GM18505 (cell line): Measurements from ENCODE around the gene MUC4.

Experiments used
- ATAC-seq: cut with Tn5 transposase; IDR thresholded peaks from one replicate; pipeline ENCODE4 v1.9.1; 2021; ENCODE audit not compliant: unreplicated experiment
- POLR2A ChIP-seq: IDR thresholded peaks from 4 replicates; pipeline ENCODE4 v1.6.1; 2011; ENCODE audit warnings: borderline replicate concordance; ENCODE audit not compliant: insufficient read depth, insufficient read length; ENCODE audit errors: extremely low read depth

MUC4 gene, protein sequence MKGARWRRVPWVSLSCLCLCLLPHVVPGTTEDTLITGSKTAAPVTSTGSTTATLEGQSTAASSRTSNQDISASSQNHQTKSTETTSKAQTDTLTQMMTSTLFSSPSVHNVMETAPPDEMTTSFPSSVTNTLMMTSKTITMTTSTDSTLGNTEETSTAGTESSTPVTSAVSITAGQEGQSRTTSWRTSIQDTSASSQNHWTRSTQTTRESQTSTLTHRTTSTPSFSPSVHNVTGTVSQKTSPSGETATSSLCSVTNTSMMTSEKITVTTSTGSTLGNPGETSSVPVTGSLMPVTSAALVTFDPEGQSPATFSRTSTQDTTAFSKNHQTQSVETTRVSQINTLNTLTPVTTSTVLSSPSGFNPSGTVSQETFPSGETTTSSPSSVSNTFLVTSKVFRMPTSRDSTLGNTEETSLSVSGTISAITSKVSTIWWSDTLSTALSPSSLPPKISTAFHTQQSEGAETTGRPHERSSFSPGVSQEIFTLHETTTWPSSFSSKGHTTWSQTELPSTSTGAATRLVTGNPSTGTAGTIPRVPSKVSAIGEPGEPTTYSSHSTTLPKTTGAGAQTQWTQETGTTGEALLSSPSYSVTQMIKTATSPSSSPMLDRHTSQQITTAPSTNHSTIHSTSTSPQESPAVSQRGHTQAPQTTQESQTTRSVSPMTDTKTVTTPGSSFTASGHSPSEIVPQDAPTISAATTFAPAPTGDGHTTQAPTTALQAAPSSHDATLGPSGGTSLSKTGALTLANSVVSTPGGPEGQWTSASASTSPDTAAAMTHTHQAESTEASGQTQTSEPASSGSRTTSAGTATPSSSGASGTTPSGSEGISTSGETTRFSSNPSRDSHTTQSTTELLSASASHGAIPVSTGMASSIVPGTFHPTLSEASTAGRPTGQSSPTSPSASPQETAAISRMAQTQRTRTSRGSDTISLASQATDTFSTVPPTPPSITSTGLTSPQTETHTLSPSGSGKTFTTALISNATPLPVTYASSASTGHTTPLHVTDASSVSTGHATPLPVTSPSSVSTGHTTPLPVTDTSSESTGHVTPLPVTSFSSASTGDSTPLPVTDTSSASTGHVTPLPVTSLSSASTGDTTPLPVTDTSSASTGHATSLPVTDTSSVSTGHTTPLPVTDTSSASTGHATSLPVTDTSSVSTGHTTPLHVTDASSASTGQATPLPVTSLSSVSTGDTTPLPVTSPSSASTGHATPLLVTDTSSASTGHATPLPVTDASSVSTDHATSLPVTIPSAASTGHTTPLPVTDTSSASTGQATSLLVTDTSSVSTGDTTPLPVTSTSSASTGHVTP (N-terminal part only)

DNA sequence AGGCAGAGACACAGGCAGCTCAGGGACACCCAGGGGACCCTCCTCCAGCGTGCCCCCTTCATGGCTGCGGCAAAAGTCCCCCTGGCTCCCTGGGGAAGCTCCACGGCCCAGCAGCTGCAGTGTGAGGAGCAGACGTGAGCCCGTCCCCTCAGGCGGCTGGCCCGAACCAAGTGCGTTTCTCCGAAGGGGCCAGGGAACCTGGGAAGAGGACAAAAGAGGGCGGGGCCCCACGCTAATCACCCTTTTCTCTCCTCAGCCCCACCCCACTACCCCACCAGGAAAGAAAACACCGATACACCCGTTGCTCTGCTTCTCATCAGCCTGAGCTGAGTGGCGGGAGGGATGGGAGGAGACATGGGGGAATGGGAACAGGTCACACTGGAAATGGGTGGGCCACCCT lies at the start of gene MUC4:
Gene MUC4 (minus strand): TSS at position 174 of the 400 bp plus-strand sequence. CDS start 112 bp downstream, at position 62.
- ATAC-seq = no peak
- no peak for TF ChIP-seq POLR2A

DNA sequence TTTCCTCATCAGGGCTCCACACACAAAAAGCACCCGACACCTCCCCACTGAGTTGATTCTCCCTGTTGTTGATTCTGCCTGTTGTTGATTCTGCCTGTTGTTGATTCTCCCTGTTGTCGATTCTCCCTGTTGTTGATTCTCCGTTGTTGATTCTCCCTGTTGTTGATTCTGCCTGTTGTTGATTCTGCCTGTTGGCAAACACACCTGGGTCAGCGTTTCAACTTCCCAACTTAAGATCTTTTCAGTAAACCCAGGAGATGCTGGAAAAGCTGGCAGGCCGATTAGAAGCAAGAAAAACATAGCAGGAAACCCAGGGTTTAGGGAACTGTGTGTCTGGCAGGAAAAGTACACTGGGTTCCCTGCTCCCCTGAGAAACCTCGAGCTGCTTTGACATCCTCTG lies 48.7 kb upstream of the MUC4 start:
- no peak for TF ChIP-seq POLR2A
- ATAC-seq = no peak

DNA sequence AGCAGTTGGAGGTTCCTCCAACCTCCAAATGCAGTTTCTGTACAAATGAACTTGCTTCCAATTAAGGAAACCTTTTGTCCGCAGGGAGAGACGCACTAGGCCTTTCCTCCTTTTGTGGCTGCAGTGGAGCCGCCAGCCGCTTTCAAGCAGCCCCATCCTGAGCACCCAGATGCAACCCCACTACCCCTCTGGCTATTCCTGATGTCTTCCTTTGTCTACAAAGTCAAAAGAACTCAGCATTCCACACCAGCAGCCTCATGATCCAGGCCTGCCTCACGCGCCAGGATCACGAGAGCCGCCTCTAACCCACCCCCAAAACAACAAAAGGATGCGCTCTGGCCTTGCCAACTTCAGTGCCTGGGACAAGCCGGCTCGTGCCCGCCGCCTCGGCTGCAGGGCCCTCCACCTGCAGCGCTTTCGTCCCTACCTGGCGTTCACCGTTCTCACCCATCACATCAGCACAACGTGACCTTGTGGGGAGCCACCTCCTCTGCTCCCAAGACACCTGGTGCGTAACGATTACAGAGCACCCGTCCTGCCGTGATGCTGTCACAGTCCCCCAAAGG lies 48.2 kb upstream of the MUC4 start:
- no peak for TF ChIP-seq POLR2A

DNA sequence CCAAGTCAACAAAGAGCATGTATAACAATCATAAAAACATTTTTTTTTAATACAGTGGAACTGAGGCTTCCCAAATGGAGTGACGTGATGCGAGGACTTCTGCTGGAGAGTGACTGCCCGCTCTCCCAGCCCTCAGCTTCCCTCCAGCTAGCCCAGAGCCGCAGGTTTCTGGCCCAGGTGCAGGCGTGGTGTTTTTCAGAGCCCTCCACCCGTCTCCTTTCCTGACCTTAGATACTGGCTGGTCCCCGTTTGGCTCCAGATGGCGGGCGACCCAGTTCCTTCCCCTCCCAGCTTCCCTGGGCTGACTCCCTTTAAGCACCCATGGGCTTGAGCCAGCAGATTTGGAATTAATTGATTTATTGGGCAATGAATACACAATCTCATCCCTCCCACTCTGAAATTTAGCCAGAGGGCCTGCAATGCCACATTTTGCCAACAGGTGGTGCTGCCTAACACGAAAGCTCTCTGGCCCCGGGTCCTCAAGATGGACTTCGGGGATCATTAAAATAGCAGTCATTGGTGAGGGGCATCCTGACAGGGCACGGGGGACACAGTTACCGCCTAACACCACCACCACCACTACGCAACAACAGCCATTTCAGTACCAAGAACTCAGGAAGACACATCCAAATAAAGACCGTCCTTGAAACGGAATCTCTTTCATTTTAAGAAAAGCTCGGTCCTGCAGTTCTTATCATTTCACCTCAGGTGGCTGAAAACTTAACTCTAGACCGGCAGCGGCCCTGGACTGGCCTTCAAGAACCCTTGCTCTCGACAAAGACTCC lies 47.5 kb upstream of the MUC4 start:
- no peak for TF ChIP-seq POLR2A
- no peak for ATAC-seq

More for the DNA sequence above, 48.2 kb upstream of the MUC4 start:
- no peak for ATAC-seq

DNA sequence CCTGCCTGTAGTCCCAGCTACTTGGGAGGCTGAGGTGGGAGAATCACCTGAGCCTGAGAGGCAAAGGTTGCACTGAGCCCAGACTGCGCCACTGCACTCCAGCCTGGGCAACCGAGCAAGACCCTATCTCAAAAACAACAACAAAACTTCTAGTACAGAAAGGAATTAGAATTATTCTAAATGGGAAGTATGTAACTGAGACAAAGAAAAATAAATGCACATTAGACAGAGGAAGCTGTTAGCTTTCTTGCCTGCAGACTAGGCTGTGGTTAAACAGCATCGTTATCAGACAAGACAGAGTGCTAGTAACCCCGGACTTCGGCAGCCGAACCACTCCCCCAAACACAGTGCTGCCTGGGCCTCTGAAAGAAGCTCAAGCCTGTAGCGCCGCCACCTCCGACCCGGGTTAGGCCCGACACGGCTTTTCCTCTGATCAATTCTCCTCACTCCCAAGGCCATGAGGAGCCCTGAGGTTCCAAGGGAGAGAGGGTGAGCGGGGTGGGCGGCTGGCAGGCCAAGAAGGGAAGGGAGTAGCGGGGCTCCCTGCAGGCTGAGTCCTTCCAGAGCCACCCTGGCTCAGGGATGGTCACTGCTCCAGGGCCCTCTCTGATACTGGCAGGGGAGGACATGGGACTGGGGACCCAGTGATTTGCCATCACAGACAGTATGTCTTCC lies 44.8 kb upstream of the MUC4 start:
- ATAC-seq = no peak

DNA sequence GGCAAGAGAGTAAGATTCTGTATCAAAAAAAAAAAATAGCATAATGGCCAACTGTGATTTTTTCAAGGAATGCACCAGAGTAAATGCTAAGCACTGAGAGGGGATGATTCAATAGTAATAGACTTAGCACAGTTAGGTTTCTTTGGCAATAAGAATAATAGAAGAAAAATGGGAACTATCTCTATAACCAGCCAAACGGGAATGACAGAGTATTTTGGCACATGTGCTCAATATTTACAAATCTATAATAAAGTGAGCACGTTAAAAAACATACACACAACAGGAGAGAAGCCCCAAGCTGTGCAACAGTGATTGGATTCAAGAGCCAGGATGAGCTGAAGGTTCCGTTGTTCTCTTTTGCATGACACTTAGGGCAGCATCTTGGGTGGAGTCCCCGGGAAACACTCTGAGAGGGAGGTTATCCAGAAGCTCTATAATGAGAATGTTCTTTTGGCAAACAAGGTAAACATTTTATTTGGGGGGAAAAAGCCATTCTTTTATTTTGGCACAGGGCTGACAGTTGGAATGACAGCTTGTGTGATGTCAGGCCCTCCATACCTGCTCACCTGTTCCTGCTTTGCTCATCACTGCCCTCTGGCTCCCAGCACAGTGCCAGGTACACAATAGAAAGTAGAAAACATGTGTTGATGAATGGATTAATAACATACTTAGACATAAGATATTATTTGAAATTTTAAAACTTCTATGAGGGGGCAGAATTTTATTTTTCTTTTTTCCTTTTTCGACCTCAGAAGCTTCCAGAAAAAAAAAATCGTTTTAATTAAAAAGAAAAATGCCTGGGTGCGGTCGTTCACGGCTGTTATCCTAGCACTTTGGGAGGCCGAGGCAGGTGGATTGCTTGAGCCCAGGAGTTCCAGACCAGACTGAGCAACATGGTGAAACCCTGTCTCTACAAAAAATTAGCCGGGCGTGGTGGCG lies 44.0 kb upstream of the MUC4 start:
- ATAC-seq = no peak

More for the DNA sequence above, 44.8 kb upstream of the MUC4 start:
- no peak for TF ChIP-seq POLR2A

DNA sequence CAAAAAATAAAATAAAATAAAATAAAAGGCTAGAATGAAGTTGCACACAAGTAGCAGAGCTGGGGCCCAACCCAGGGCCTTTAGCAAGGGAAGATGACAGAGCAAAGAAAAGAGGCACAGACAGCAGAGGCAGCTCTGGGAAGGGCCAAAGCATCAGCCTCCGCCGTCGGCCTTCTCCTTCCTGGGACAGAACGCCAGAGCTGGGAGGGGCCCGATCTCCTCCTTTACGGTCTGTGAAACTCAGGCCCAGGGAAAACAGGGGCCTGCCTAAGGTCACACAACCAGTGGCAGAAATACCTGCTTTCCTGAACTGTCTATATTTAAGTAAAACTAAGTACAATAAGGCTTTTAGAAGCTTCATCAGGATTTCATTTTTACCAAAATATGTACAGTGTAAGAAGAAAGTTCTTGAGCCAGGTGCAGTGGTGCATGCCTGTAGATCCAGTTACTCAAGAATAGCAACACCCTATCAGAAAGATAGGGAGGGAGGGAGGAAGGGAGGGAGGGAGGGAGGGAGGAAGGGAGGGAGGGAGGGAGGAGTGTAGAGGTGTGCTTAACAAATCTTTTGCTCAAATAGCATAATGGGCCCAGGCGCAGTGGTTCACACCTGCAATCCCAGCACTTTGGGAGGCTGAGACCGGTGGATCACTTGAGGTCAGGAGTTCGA lies 43.0 kb upstream of the MUC4 start:
- TF ChIP-seq POLR2A = no peak
- no peak for ATAC-seq

More for the DNA sequence above, 44.0 kb upstream of the MUC4 start:
- TF ChIP-seq POLR2A = no peak

DNA sequence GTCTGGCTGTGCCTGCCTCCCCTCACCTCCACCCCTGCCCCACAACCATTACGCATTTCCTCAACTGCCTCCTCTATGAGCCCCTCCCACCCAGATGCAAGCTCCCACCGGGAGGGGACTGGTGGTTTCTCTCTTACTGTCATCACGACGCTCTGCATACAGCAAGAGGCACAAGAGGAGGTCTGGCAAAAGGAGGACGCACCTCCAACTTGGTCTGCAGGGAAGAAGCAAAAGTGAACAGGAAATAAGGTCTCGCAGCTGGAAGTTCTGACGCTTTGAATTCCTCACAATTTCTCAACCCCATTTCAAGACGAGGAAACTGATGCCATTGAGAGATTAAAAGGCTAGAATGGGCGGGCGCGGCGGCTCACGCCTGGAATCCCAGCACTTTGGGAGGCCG lies 42.3 kb upstream of the MUC4 start:
- TF ChIP-seq POLR2A = no peak
- no peak for ATAC-seq

DNA sequence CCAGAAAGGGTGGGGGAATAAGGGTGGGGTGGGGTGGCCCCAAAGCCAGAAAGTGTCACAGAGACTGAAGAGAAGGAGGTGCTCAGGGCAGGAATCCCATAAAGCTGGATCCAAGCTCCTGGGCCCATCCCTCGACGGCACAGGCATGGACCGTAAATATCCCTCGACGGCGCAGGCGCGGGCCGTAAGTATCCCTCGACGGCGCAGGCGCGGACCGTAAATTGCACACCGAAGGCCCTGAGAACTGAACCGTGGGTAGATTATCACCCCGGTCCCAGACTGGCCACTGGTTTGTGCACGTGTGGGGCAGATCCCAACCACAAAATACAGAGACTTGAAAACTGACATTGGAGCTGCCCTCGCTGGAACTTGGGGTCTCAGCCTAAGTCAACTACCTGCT lies 41.3 kb upstream of the MUC4 start:
- TF ChIP-seq POLR2A = no peak
- no peak for ATAC-seq
